D341Med (cell line): ENCODE results near the gene CCR9.

ENCODE experiments used
- DNase-seq: peaks from one replicate; pipeline ENCODE4 v3.0.0; 2012; ENCODE audit warnings: low spot score

Gene CCR9

GRCh38 chr3:45907769-45908705, 21.7 kb downstream of the CCR9 start:
- no peak for DNase-seq

- DNase-seq = no peak
Measured at GRCh38 chr3:45908761-45909160, 22.4 kb downstream of the CCR9 start.

GRCh38 chr3:45909542-45909941, 23.2 kb downstream of the CCR9 start:
- no peak for DNase-seq

- DNase-seq = no peak
Measured at GRCh38 chr3:45910892-45911291, 24.5 kb downstream of the CCR9 start.

GRCh38 chr3:45911511-45912226, 25.3 kb downstream of the CCR9 start:
- DNase-seq = no peak

GRCh38 chr3:45912435-45912834, 26.1 kb downstream of the CCR9 start:
- DNase-seq = no peak

GRCh38 chr3:45914362-45915058, 28.2 kb downstream of the CCR9 start:
- DNase-seq = no peak

GRCh38 chr3:45915059-45915439, 28.7 kb downstream of the CCR9 start:
- DNase-seq = no peak

- DNase-seq = no peak
Measured at GRCh38 chr3:45915518-45916231, 29.3 kb downstream of the CCR9 start.

GRCh38 chr3:45917146-45917898, 31.0 kb downstream of the CCR9 start:
- no peak for DNase-seq

GRCh38 chr3:45921158-45922038, 35.1 kb downstream of the CCR9 start:
- DNase-seq = no peak

- no peak for DNase-seq
Measured at GRCh38 chr3:45922039-45922326, 35.6 kb downstream of the CCR9 start.

- no peak for DNase-seq
Measured at GRCh38 chr3:45922950-45923590, 36.7 kb downstream of the CCR9 start.

GRCh38 chr3:45923755-45924154, 37.4 kb downstream of the CCR9 start:
- no peak for DNase-seq

GRCh38 chr3:45927881-45928280, 41.5 kb downstream of the CCR9 start:
- no peak for DNase-seq

GRCh38 chr3:45929042-45929679, 42.8 kb downstream of the CCR9 start:
- DNase-seq = peak; percentile 80

GRCh38 chr3:45931496-45931895, 45.2 kb downstream of the CCR9 start:
- DNase-seq = no peak

- no peak for DNase-seq
Measured at GRCh38 chr3:45932112-45932511, 45.8 kb downstream of the CCR9 start.

- no peak for DNase-seq
Measured at GRCh38 chr3:45933591-45933990, 47.2 kb downstream of the CCR9 start.
